IMR-90 (cell line): ENCODE measurements around the gene FAM193B. TPM values are rescaled to one million over a fixed set of nuclear protein-coding genes. Genes with fewer than 3 reads are reported as not detected.

ENCODE experiments used
- ATAC-seq: fragments of 200-7000 bp; cut with Tn5 transposase; 2 replicates; pipeline ENCODE4 v1.9.1; 2020; ENCODE audit warnings: low read depth, mild to moderate bottlenecking, moderate library complexity
- BruUV-seq: library from RNA; stranded (reverse); fragments of 400-500 nt; replicated peaks from 2 replicates; lab custom pipeline; 2021; lab: Mats Ljungman, UMichigan
- CTCF ChIA-PET: fragments of 300-600 bp; formaldehyde crosslinking; extraction: SDS; loops from one replicate; lab custom pipeline; 2021; ENCODE audit warnings: antibody characterized with exemption; lab: Yijun Ruan, JAX
- POLR2A ChIA-PET: fragments of 300-600 bp; sonication (Branson Sonifier 250); formaldehyde crosslinking; loops from one replicate; lab custom pipeline; 2022; ENCODE audit warnings: antibody characterized with exemption; ENCODE audit not compliant: unreplicated experiment; lab: Charles Lee
- DNase-seq: peaks from one replicate; pipeline ENCODE4 v3.0.0; 2013
- H2AFZ ChIP-seq: replicated peaks from 2 replicates; pipeline ENCODE3; 2013; ENCODE audit warnings: low read length, mild to moderate bottlenecking; ENCODE audit not compliant: poor library complexity
- H2AK5ac ChIP-seq: 2 replicates; pipeline ENCODE4 v1.6.1; 2013; ENCODE audit warnings: low read depth, low read length, inconsistent platforms
- H2AK9ac ChIP-seq: replicated peaks from 2 replicates; pipeline ENCODE3; 2013; ENCODE audit warnings: mild to moderate bottlenecking, low read depth, low read length, moderate library complexity; ENCODE audit not compliant: poor library complexity
- H2BK120ac ChIP-seq: 2 replicates; pipeline ENCODE4 v1.6.1; 2013; ENCODE audit warnings: low read depth, low read length, inconsistent platforms
- H2BK15ac ChIP-seq: 3 replicates; pipeline ENCODE4 v1.6.1; 2013; ENCODE audit warnings: low read depth, low read length, inconsistent platforms
- H2BK20ac ChIP-seq: 2 replicates; pipeline ENCODE4 v1.6.1; 2013; ENCODE audit warnings: low read depth, mild to moderate bottlenecking, inconsistent platforms, low read length, moderate library complexity
- H2BK5ac ChIP-seq: 2 replicates; pipeline ENCODE4 v1.6.1; 2013; ENCODE audit warnings: mild to moderate bottlenecking, low read depth, low read length, inconsistent platforms; ENCODE audit not compliant: poor library complexity, severe bottlenecking
- H3K14ac ChIP-seq: replicated peaks from 2 replicates; pipeline ENCODE4 v1.6.1; 2013; ENCODE audit warnings: low read depth, low read length, inconsistent platforms
- H3K18ac ChIP-seq: 2 replicates; pipeline ENCODE4 v1.6.1; 2013; ENCODE audit warnings: low read depth, low read length, control low read depth
- H3K23ac ChIP-seq: 2 replicates; pipeline ENCODE4 v1.6.1; 2013; ENCODE audit warnings: low read depth, low read length, inconsistent platforms
- H3K27ac ChIP-seq: 2 replicates; pipeline ENCODE4 v1.5.1; 2013; ENCODE audit warnings: mild to moderate bottlenecking, control low read depth, low read length; ENCODE audit not compliant: insufficient read depth
- H3K27me3 ChIP-seq: 2 replicates; pipeline ENCODE4 v1.6.1; 2013; ENCODE audit warnings: low read length; ENCODE audit not compliant: control insufficient read depth, insufficient read depth
- H3K36me3 ChIP-seq: 2 replicates; pipeline ENCODE4 v1.6.1; 2013; ENCODE audit warnings: low read length, mixed read lengths; ENCODE audit not compliant: control insufficient read depth, insufficient read depth
- H3K4ac ChIP-seq: 2 replicates; pipeline ENCODE4 v1.6.1; 2013; ENCODE audit warnings: low read depth, low read length, inconsistent platforms
- H3K4me1 ChIP-seq: 2 replicates; pipeline ENCODE4 v1.6.1; 2013; ENCODE audit warnings: low read length, mixed read lengths; ENCODE audit not compliant: control insufficient read depth, insufficient read depth
- H3K4me2 ChIP-seq: 2 replicates; pipeline ENCODE4 v1.6.1; 2013; ENCODE audit warnings: low read depth, mild to moderate bottlenecking, control low read depth, low read length, moderate library complexity
- H3K4me3 ChIP-seq: 2 replicates; pipeline ENCODE4 v1.5.1; 2013; ENCODE audit warnings: low read depth, mild to moderate bottlenecking, control low read depth, low read length, moderate library complexity; ENCODE audit not compliant: insufficient read depth
- H3K56ac ChIP-seq: 2 replicates; pipeline ENCODE4 v1.6.1; 2013; ENCODE audit warnings: low read length, inconsistent platforms; ENCODE audit not compliant: insufficient read depth; ENCODE audit errors: extremely low read depth
- H3K79me1 ChIP-seq, 2 experiments: 2 replicates each; pipeline ENCODE4 v1.6.1; 2013; ENCODE audit warnings: low read length in 2 of 2, inconsistent platforms in 1 of 2, low read depth in 1 of 2
- H3K9ac ChIP-seq: 2 replicates; pipeline ENCODE4 v1.6.1; 2013; ENCODE audit warnings: low read depth, low read length, control low read depth
- H3K9me1 ChIP-seq: 2 replicates; pipeline ENCODE4 v1.6.1; 2013; ENCODE audit warnings: low read length, inconsistent platforms; ENCODE audit not compliant: insufficient read depth
- H3K9me3 ChIP-seq: 2 replicates; pipeline ENCODE4 v1.6.1; 2013; ENCODE audit warnings: low read length; ENCODE audit not compliant: control insufficient read depth, insufficient read depth
- H4K20me1 ChIP-seq: 2 replicates; pipeline ENCODE4 v1.6.1; 2013; ENCODE audit warnings: low read length, inconsistent platforms; ENCODE audit not compliant: insufficient read depth
- H4K5ac ChIP-seq: 2 replicates; pipeline ENCODE4 v1.6.1; 2013; ENCODE audit warnings: mild to moderate bottlenecking, low read depth, low read length, control low read depth
- H4K8ac ChIP-seq, 2 experiments: 2 replicates each; pipeline ENCODE4 v1.6.1; 2013; ENCODE audit warnings: low read depth in 2 of 2, low read length in 2 of 2, control low read depth in 1 of 2, inconsistent platforms in 1 of 2
- H4K91ac ChIP-seq: 2 replicates; pipeline ENCODE4 v1.6.1; 2013; ENCODE audit warnings: low read depth, low read length, inconsistent platforms; ENCODE audit not compliant: insufficient read depth
- BHLHE40 ChIP-seq: fragments of 150-350 bp; IDR thresholded peaks from 2 replicates; pipeline ENCODE4 v1.6.1; 2016; ENCODE audit warnings: mild to moderate bottlenecking, low read depth, low read length
- CEBPB ChIP-seq: IDR thresholded peaks from 2 replicates; pipeline ENCODE4 v1.6.1; 2012; ENCODE audit warnings: low read depth, low read length, improper control_type of control experiment
- CHD1 ChIP-seq: IDR thresholded peaks from 2 replicates; pipeline ENCODE4 v1.6.1; 2012; ENCODE audit warnings: low read depth, low read length, improper control_type of control experiment
- ELK1 ChIP-seq: fragments of 150-350 bp; IDR thresholded peaks from 2 replicates; pipeline ENCODE4 v1.6.1; 2016; ENCODE audit warnings: low read depth, mild to moderate bottlenecking, low read length, moderate library complexity, borderline replicate concordance
- MAFK ChIP-seq: IDR thresholded peaks from 2 replicates; pipeline ENCODE4 v1.6.1; 2012; ENCODE audit warnings: low read depth, low read length, improper control_type of control experiment
- MAZ ChIP-seq: IDR thresholded peaks from 2 replicates; pipeline ENCODE4 v1.6.1; 2012; ENCODE audit warnings: low read depth, mild to moderate bottlenecking, low read length, improper control_type of control experiment, moderate library complexity, borderline replicate concordance
- MXI1 ChIP-seq: IDR thresholded peaks from 2 replicates; pipeline ENCODE4 v1.6.1; 2012; ENCODE audit warnings: low read depth, mild to moderate bottlenecking, low read length, moderate library complexity, borderline replicate concordance
- NFE2L2 ChIP-seq: fragments of 150-350 bp; IDR thresholded peaks from 2 replicates; pipeline ENCODE4 v1.6.1; 2016; ENCODE audit warnings: low read depth, mild to moderate bottlenecking, low read length
- POLR2A ChIP-seq: IDR thresholded peaks from 2 replicates; pipeline ENCODE4 v1.6.1; 2012; ENCODE audit warnings: mild to moderate bottlenecking, low read depth, low read length
- RCOR1 ChIP-seq: IDR thresholded peaks from 2 replicates; pipeline ENCODE4 v1.6.1; 2012; ENCODE audit warnings: mild to moderate bottlenecking, low read length, improper control_type of control experiment; ENCODE audit not compliant: insufficient replicate concordance
- RFX5 ChIP-seq: IDR thresholded peaks from 2 replicates; pipeline ENCODE4 v1.8.0; 2012; ENCODE audit warnings: low read depth, mild to moderate bottlenecking, low read length, moderate library complexity
- SMC3 ChIP-seq: fragments of 150-350 bp; IDR thresholded peaks from 2 replicates; pipeline ENCODE4 v1.6.1; 2016; ENCODE audit warnings: low read depth, mild to moderate bottlenecking, antibody characterized with exemption, low read length, moderate library complexity
- USF2 ChIP-seq: fragments of 150-350 bp; IDR thresholded peaks from 2 replicates; pipeline ENCODE4 v1.6.1; 2017; ENCODE audit warnings: mild to moderate bottlenecking, antibody characterized with exemption, low read length, low read depth
- WGBS, 2 experiments: methylation state at CpG; one replicate each; pipeline versions ENCODE4 v1.1.5 to v1.1.7; 2013; ENCODE audit warnings: missing lambda C conversion rate in 2 of 2; ENCODE audit not compliant: insufficient read length in 1 of 2; ENCODE audit errors: extremely low coverage in 2 of 2; 5-methylcytosine and 5-hydroxymethylcytosine counted together
- dilution Hi-C: fragments of 300-500 bp; cut with HindIII; formaldehyde crosslinking; loops from one replicate; pipeline ENCODE4 v1.14.3; 2018; ENCODE audit warnings: low sequenced_read_pairs; ENCODE audit not compliant: unreplicated experiment
- in situ Hi-C: fragments of 300-500 bp; cut with MboI; formaldehyde crosslinking; loops from 3 replicates; pipeline ENCODE4 v1.14.3; 2019; ENCODE audit warnings: low sequenced_read_pairs, inconsistent platforms, mixed read lengths
- intact Hi-C: fragments of 100-400 bp; cut with micrococcal nuclease; formaldehyde crosslinking; loops from 2 replicates; pipeline ENCODE4 v1.10.0; 2022
- polyA plus RNA-seq, 3 experiments: library from polyadenylated mRNA; depleted of rRNA; stranded (reverse); fragments of >200 nt; gene quantifications; 2 replicates each; pipeline ENCODE4 v1.2.3, GENCODE V29; 2012; ENCODE audit warnings: low replicate concordance in 1 of 3
- total RNA-seq: library from RNA; depleted of rRNA; stranded (reverse); fragments of >200 nt; gene quantifications from 2 replicates; pipeline ENCODE4 v1.2.3, GENCODE V29; 2012

Gene FAM193B
- total and polyA plus RNA-seq, 2 of the 4 experiments (the other 2 are of a cell fraction), result 9.5 to 52.2 TPM

GRCh38 chr5:177479774-177480173 lies 74.6 kb downstream of the FAM193B start:
- no peak overlapping the region for H2BK15ac ChIP-seq
- H4K8ac ChIP-seq, result peak overlapping the region in 1 of 2 experiments; percentile 7; a peak in 1 of 4 replicates
- H3K9me3 ChIP-seq, result no peaks in the 10 kb centered on the region
- ChIA-PET POLR2A (interaction anchor here (0.6 kb wide), 1 partner anchor 499 kb away, joined by 3 read pairs; no protein-coding TSS in a partner anchor), CTCF (no interaction called here)
- H3K9me1 ChIP-seq, result peaks cover 18% of the 10 kb centered on the region; the same call in 1 of the 2 replicates
- peak overlapping the region; percentile 10; the same call in 1 of the 2 replicates for H2AK5ac ChIP-seq
- H2BK120ac ChIP-seq, result no peak overlapping the region
- H3K56ac ChIP-seq, result no peak overlapping the region
- dilution Hi-C loops, result no loop called here
- peak overlapping the region; percentile 0 for H2AK9ac ChIP-seq
- peaks cover 11 to 36% of the 10 kb centered on the region in 2 experiments for H3K79me1 ChIP-seq
- peak overlapping the region; percentile 9; the same call in 1 of the 2 replicates for H3K4ac ChIP-seq
- H3K23ac ChIP-seq, result no peak overlapping the region; the same call in 1 of the 2 replicates
- no peaks in the 10 kb centered on the region for H3K27me3 ChIP-seq
- ATAC-seq, result no peak
- peaks cover 25% of the 10 kb centered on the region for H3K4me1 ChIP-seq
- H3K4me2 ChIP-seq, result no peak overlapping the region
- no peak overlapping the region for H3K4me3 ChIP-seq
- no peak overlapping the region for H3K14ac ChIP-seq
- H2BK20ac ChIP-seq, result no peak overlapping the region
- H3K36me3 ChIP-seq, result peaks cover 44% of the 10 kb centered on the region
- 50% methylated on average over 1 of the region's 14 CpGs; no CpG with 5 or more reads in 1 of the 2 experiments for WGBS, 2 experiments
- no TSS peak for BruUV-seq
- no peak overlapping the region for H3K18ac ChIP-seq
- in situ Hi-C loops, result no loop called here
- peak; percentile 71 for DNase-seq
- no peak for TF ChIP-seq RFX5
- TF ChIP-seq MXI1, result no peak
- TF ChIP-seq NFE2L2, result no peak
- no peak for TF ChIP-seq SMC3
- TF ChIP-seq CHD1, result no peak
- TF ChIP-seq MAFK, result no peak
- TF ChIP-seq CEBPB, result no peak
- TF ChIP-seq BHLHE40, result no peak
- no peak for TF ChIP-seq USF2
- TF ChIP-seq POLR2A, result no peak; the same call in 1 of the 2 replicates
- no peak for TF ChIP-seq RCOR1
- no peak for TF ChIP-seq MAZ
- no peak for TF ChIP-seq ELK1
- peaks cover 67% of the 10 kb centered on the region for H4K20me1 ChIP-seq
- H3K27ac ChIP-seq, result peak overlapping the region; percentile 5; the same call in 1 of the 2 replicates
- H2AFZ ChIP-seq, result no peak overlapping the region
- H4K91ac ChIP-seq, result no peak overlapping the region
- no peak overlapping the region for H3K9ac ChIP-seq
- H4K5ac ChIP-seq, result no peak overlapping the region
- no peak overlapping the region for H2BK5ac ChIP-seq
- intact Hi-C loops, result no loop called here
